ENCODE results near the gene ZYX. TPM values are rescaled to one million over a fixed set of nuclear protein-coding genes. Genes with fewer than 3 reads are reported as not detected.

Gene ZYX
- polyA plus RNA-seq, 1 donor (not counting 4 experiments of a cell fraction or from before 2014, with no cell fraction given), result 17.6 TPM

- Histone ChIP-seq H3K27ac (ENCODE audit: control insufficient read depth, insufficient read depth, low read length) (peak overlapping the region; percentile 20), H3K4me2 (ENCODE audit: control insufficient read depth, extremely low read depth, insufficient read depth, low read depth, low read length) (peak overlapping the region; percentile 50), H2AFZ (ENCODE audit: control insufficient read depth, low read length) (no peak overlapping the region), H3K36me3 (ENCODE audit: control insufficient read depth in 2 of 2, extremely low read depth in 1 of 2, insufficient read depth in 2 of 2, low read length in 2 of 2) (peaks cover 28 to 38% of the 10 kb centered on the region in 2 experiments), H3K4me1 (ENCODE audit: control insufficient read depth, extremely low read depth, insufficient read depth, low read length) (peaks cover 44% of the 10 kb centered on the region), H3K9me1 (ENCODE audit: control insufficient read depth, extremely low read depth, insufficient read depth, low read length) (peaks cover 6% of the 10 kb centered on the region), H3K9ac (ENCODE audit: control insufficient read depth, extremely low read depth, insufficient read depth, low read length) (peak overlapping the region; percentile 15), H3K79me2 (ENCODE audit: control insufficient read depth, insufficient read depth, low read length) (peaks cover 58% of the 10 kb centered on the region), H4K20me1 (ENCODE audit: control insufficient read depth, extremely low read depth, insufficient read depth, low read length) (peaks cover 30% of the 10 kb centered on the region), H3K9me3 (ENCODE audit: control insufficient read depth, low read depth, low read length) (no peaks in the 10 kb centered on the region), H3K4me3 (ENCODE audit: control insufficient read depth in 2 of 3, extremely low read depth in 1 of 3, insufficient read depth in 2 of 3, low read depth in 1 of 3, low read length in 3 of 3) (peak overlapping the region; percentile 34 to 92 (median 75)), H3K27me3 (ENCODE audit: control insufficient read depth, extremely low read depth, insufficient read depth, low read length) (no peaks in the 10 kb centered on the region)
- no peak for TF ChIP-seq EZH2 (IDR thresholded peaks at IDR 0.05; ENCODE audit: low read length)
- FAIRE-seq (no peak), DNase-seq (ENCODE audit: low read depth, low spot score) (no peak)
- dilution Hi-C loops (cut with MboI; ENCODE audit: extremely low pct_ligation_motif_present, low sequenced_read_pairs), result no loop called here
These were observed 2.5 kb downstream of the ZYX start for GRCh38 chr7:143383642-143383957.

- H3K4me1 ChIP-seq (ENCODE audit: control insufficient read depth, extremely low read depth, insufficient read depth, low read length), result peaks cover 38% of the 10 kb centered on the region
- peak overlapping the region; percentile 50 for H3K4me2 ChIP-seq (ENCODE audit: control insufficient read depth, extremely low read depth, insufficient read depth, low read depth, low read length)
- no peak for DNase-seq (ENCODE audit: low read depth, low spot score)
- H3K9ac ChIP-seq (ENCODE audit: control insufficient read depth, extremely low read depth, insufficient read depth, low read length), result no peak overlapping the region
- TF ChIP-seq EZH2 (IDR thresholded peaks at IDR 0.05; ENCODE audit: low read length) (no peak), CTCF (optimal IDR thresholded peaks at IDR 0.05 in 1 of 3, IDR thresholded peaks at IDR 0.05 in 1 of 3, conservative IDR thresholded peaks at IDR 0.05 in 1 of 3; ENCODE audit: extremely low read depth in 1 of 3, insufficient read depth in 2 of 3, low read length in 3 of 3) (no peak)
- dilution Hi-C loops (cut with MboI; ENCODE audit: extremely low pct_ligation_motif_present, low sequenced_read_pairs), result no loop called here
- peak overlapping the region in 2 of 3 experiments; percentile 27 to 92 for H3K4me3 ChIP-seq (ENCODE audit: control insufficient read depth in 2 of 3, extremely low read depth in 1 of 3, insufficient read depth in 2 of 3, low read depth in 1 of 3, low read length in 3 of 3)
- H3K27me3 ChIP-seq (ENCODE audit: control insufficient read depth, extremely low read depth, insufficient read depth, low read length), result no peaks in the 10 kb centered on the region
- peaks cover 32 to 42% of the 10 kb centered on the region in 2 experiments for H3K36me3 ChIP-seq (ENCODE audit: control insufficient read depth in 2 of 2, extremely low read depth in 1 of 2, insufficient read depth in 2 of 2, low read length in 2 of 2)
- H3K79me2 ChIP-seq (ENCODE audit: control insufficient read depth, insufficient read depth, low read length), result peaks cover 58% of the 10 kb centered on the region
- H4K20me1 ChIP-seq (ENCODE audit: control insufficient read depth, extremely low read depth, insufficient read depth, low read length), result peaks cover 32% of the 10 kb centered on the region
- FAIRE-seq, result no peak
- H3K9me3 ChIP-seq (ENCODE audit: control insufficient read depth, low read depth, low read length), result no peaks in the 10 kb centered on the region
- peak overlapping the region; percentile 20 for H3K27ac ChIP-seq (ENCODE audit: control insufficient read depth, insufficient read depth, low read length)
- H3K9me1 ChIP-seq (ENCODE audit: control insufficient read depth, extremely low read depth, insufficient read depth, low read length), result peaks cover 6% of the 10 kb centered on the region
- no peak overlapping the region for H2AFZ ChIP-seq (ENCODE audit: control insufficient read depth, low read length)
These were observed 3.0 kb downstream of the ZYX start for GRCh38 chr7:143384148-143384547.
